Measurements from ENCODE around the gene PCSK5.

- TF ChIP-seq CTCF (IDR thresholded peaks at IDR 0.05; ENCODE audit: extremely low read depth in 1 of 2, insufficient read depth in 1 of 2, low read depth in 1 of 2, low read length in 2 of 2) (no peak), POLR2A (IDR thresholded peaks at IDR 0.05; ENCODE audit: low read depth, low read length) (no peak), MAX (IDR thresholded peaks at IDR 0.05; ENCODE audit: insufficient read depth, insufficient read length) (no peak), EZH2 (IDR thresholded peaks at IDR 0.05; ENCODE audit: borderline replicate concordance, low read depth, low read length, severe bottlenecking) (no peak), MYC (IDR thresholded peaks at IDR 0.05; ENCODE audit: low read depth, low read length) (no peak), GATA2 (IDR thresholded peaks at IDR 0.05; ENCODE audit: insufficient read depth, insufficient read length, low read depth, low read length) (no peak)
Measured at GRCh38 chr9:76161541-76161940, 271.1 kb downstream of the PCSK5 start.
